C4-2B (cell line): Measurements from ENCODE around the gene FBXL13.

ENCODE experiments used
- CTCF ChIP-seq: fragments of 450-650 bp; conservative IDR thresholded peaks from 2 replicates; pipeline ENCODE4 v1.5.1; 2017; ENCODE audit warnings: mild to moderate bottlenecking
- ZFX ChIP-seq: fragments of 450-650 bp; IDR thresholded peaks from 2 replicates; pipeline ENCODE4 v1.6.1; 2017

- TF ChIP-seq CTCF: no peak
- no peak for TF ChIP-seq ZFX
Observed at GRCh38 chr7:102953406-102953805, 121.2 kb downstream of the FBXL13 start.
